HG03558 (cell line): ENCODE data around the gene GDPD5.
"Not testable (repeated sequence)": the region's sequence is repeated elsewhere in the genome, so short reads cannot be mapped to it uniquely, and the experiment has no call there.

ENCODE experiments used
- ATAC-seq: cut with Tn5 transposase; IDR thresholded peaks from one replicate; pipeline ENCODE4 v1.9.1; 2021; ENCODE audit warnings: moderate number of reproducible peaks; ENCODE audit not compliant: unreplicated experiment; ENCODE audit errors: extremely low read depth

GDPD5 gene

GRCh38 chr11:75413864-75414263 is 111.9 kb downstream of the GDPD5 start:
- ATAC-seq: no peak

GRCh38 chr11:75413146-75413545 is 112.6 kb downstream of the GDPD5 start:
- ATAC-seq: not testable (repeated sequence)

GRCh38 chr11:75409971-75410370 is 115.8 kb downstream of the GDPD5 start:
- ATAC-seq: not testable (repeated sequence)

GRCh38 chr11:75408957-75409219 is 116.9 kb downstream of the GDPD5 start:
- no peak for ATAC-seq

GRCh38 chr11:75406338-75406777 is 119.4 kb downstream of the GDPD5 start:
- ATAC-seq: no peak

- ATAC-seq: no peak
Observed at GRCh38 chr11:75403983-75404658, 121.6 kb downstream of the GDPD5 start.

GRCh38 chr11:75403037-75403436 is 122.7 kb downstream of the GDPD5 start:
- no peak for ATAC-seq

- ATAC-seq: no peak
Observed at GRCh38 chr11:75402002-75402773, 123.6 kb downstream of the GDPD5 start.

GRCh38 chr11:75400146-75400865 is 125.4 kb downstream of the GDPD5 start:
- ATAC-seq: no peak

GRCh38 chr11:75399344-75400145 is 126.2 kb downstream of the GDPD5 start, which contains the start of gene RPS3:
Gene RPS3, plus strand, starts transcription at chr11:75399518. Its CDS starts 30 bp downstream, at chr11:75399548.
- ATAC-seq: peak; percentile 57

GRCh38 chr11:75398906-75399305 is 126.8 kb downstream of the GDPD5 start:
- no peak for ATAC-seq

GRCh38 chr11:75394085-75394840 is 131.5 kb downstream of the GDPD5 start:
- no peak for ATAC-seq

- ATAC-seq: no peak
Observed at GRCh38 chr11:75389925-75390324, 135.8 kb downstream of the GDPD5 start.

GRCh38 chr11:75389276-75389605 is 136.5 kb downstream of the GDPD5 start:
- ATAC-seq: no peak

- no peak for ATAC-seq
Observed at GRCh38 chr11:75388386-75389275, 137.1 kb downstream of the GDPD5 start.

- no peak for ATAC-seq
Observed at GRCh38 chr11:75387736-75388294, 137.9 kb downstream of the GDPD5 start.

- no peak for ATAC-seq
Observed at GRCh38 chr11:75386942-75387630, 138.7 kb downstream of the GDPD5 start.
